GM23338 (cell line): Measurements from ENCODE around the gene PDSS2. TPM values are rescaled to one million over a fixed set of nuclear protein-coding genes. Genes with fewer than 3 reads are reported as not detected.
"Not testable (repeated sequence)": the region's sequence is repeated elsewhere in the genome, so short reads cannot be mapped to it uniquely, and the experiment has no call there.

Source experiments
- ATAC-seq: fragments of 200-7000 bp; cut with Tn5 transposase; 3 replicates; pipeline ENCODE4 v1.9.1; 2020
- DNase-seq: peaks from one replicate; pipeline ENCODE4 v3.0.0-alpha.2; 2015; ENCODE audit warnings: low spot score
- H2AFZ ChIP-seq: fragments of 200-600 bp; sonication (generic); 2 replicates; pipeline ENCODE4 v1.8.0; 2016; ENCODE audit warnings: antibody characterized with exemption, mild to moderate bottlenecking, moderate library complexity
- H3F3A ChIP-seq: fragments of 200-600 bp; sonication (generic); replicated peaks from 2 replicates; pipeline ENCODE4 v1.8.0; 2017; ENCODE audit warnings: antibody characterized with exemption, mixed run types, low read depth
- H3K27ac ChIP-seq: fragments of 200-600 bp; sonication (generic); 2 replicates; pipeline ENCODE4 v1.6.1; 2016; ENCODE audit warnings: low read depth
- H3K27me3 ChIP-seq: fragments of 200-600 bp; sonication (generic); 2 replicates; pipeline ENCODE4 v1.8.0; 2016; ENCODE audit warnings: mild to moderate bottlenecking, mixed run types, moderate library complexity; ENCODE audit not compliant: insufficient read depth
- H3K36me3 ChIP-seq: fragments of 200-600 bp; sonication (generic); 2 replicates; pipeline ENCODE4 v1.8.0; 2016; ENCODE audit warnings: mild to moderate bottlenecking; ENCODE audit not compliant: insufficient read depth
- H3K4me1 ChIP-seq: fragments of 200-600 bp; sonication (generic); 2 replicates; pipeline ENCODE4 v1.8.0; 2016; ENCODE audit warnings: mild to moderate bottlenecking, moderate library complexity; ENCODE audit not compliant: insufficient read depth
- H3K4me2 ChIP-seq: fragments of 200-600 bp; sonication (generic); 2 replicates; pipeline ENCODE4 v1.7.1; 2017; ENCODE audit warnings: mixed run types
- H3K4me3 ChIP-seq: fragments of 200-600 bp; sonication (generic); 2 replicates; pipeline ENCODE4 v1.6.1; 2016; ENCODE audit warnings: mixed run types
- H3K79me2 ChIP-seq: fragments of 200-600 bp; sonication (generic); replicated peaks from 2 replicates; pipeline ENCODE4 v1.8.0; 2017; ENCODE audit warnings: mild to moderate bottlenecking; ENCODE audit not compliant: insufficient read depth
- H3K9me2 ChIP-seq: fragments of 200-600 bp; sonication (generic); 2 replicates; pipeline ENCODE4 v1.8.0; 2017; ENCODE audit not compliant: insufficient read depth
- H4K20me1 ChIP-seq: fragments of 200-600 bp; sonication (generic); replicated peaks from 2 replicates; pipeline ENCODE4 v1.8.0; 2017; ENCODE audit warnings: mild to moderate bottlenecking; ENCODE audit not compliant: insufficient read depth
- H3K27ac Mint-ChIP-seq: 2 replicates; pipeline ENCODE4 v1.8.0; 2020; ENCODE audit warnings: inconsistent platforms, mild to moderate bottlenecking, moderate library complexity, mixed read lengths
- H3K27me3 Mint-ChIP-seq: 3 replicates; pipeline ENCODE4 v1.8.0; 2022; ENCODE audit warnings: low read depth, mild to moderate bottlenecking, moderate library complexity, mixed read lengths, inconsistent platforms; ENCODE audit not compliant: insufficient read depth, poor library complexity
- H3K36me3 Mint-ChIP-seq: 3 replicates; pipeline ENCODE4 v1.8.0; 2021; ENCODE audit warnings: low read depth, mild to moderate bottlenecking, inconsistent platforms, moderate library complexity, mixed read lengths
- H3K4me1 Mint-ChIP-seq: 3 replicates; pipeline ENCODE4 v1.8.0; 2020; ENCODE audit warnings: mild to moderate bottlenecking, inconsistent platforms, mixed read lengths
- H3K4me3 Mint-ChIP-seq: 3 replicates; pipeline ENCODE4 v1.8.0; 2021; ENCODE audit warnings: moderate library complexity, mild to moderate bottlenecking, inconsistent platforms, mixed read lengths
- H3K9me3 Mint-ChIP-seq: 3 replicates; pipeline ENCODE4 v1.8.0; 2020; ENCODE audit warnings: moderate library complexity, mild to moderate bottlenecking, inconsistent platforms, mixed read lengths
- CREB1 ChIP-seq: fragments of 250-450 bp; sonication (Bioruptor Pico); IDR thresholded peaks from 2 replicates; pipeline ENCODE4 v1.5.0; 2020; ENCODE audit warnings: low read depth, mild to moderate bottlenecking, moderate library complexity
- JUNB ChIP-seq: IDR thresholded peaks from one replicate; pipeline ENCODE4 v1.6.1; 2016; ENCODE audit warnings: antibody characterized with exemption; ENCODE audit not compliant: unreplicated experiment
- NANOG ChIP-seq: IDR thresholded peaks from 2 replicates; pipeline ENCODE4 v1.6.1; 2016; ENCODE audit warnings: antibody characterized with exemption, borderline replicate concordance
- POLR2AphosphoS5 ChIP-seq: IDR thresholded peaks from 2 replicates; pipeline ENCODE4 v1.6.1; 2016; ENCODE audit warnings: antibody characterized with exemption, low read depth
- ZNF114 ChIP-seq: fragments of 250-450 bp; sonication (Bioruptor Pico); IDR thresholded peaks from 2 replicates; pipeline ENCODE4 v1.5.0; 2020; ENCODE audit warnings: mild to moderate bottlenecking, moderate library complexity
- ZNF462 ChIP-seq: fragments of 250-450 bp; sonication (Bioruptor Pico); IDR thresholded peaks from 2 replicates; pipeline ENCODE4 v1.5.0; 2020; ENCODE audit warnings: mild to moderate bottlenecking, moderate library complexity
- polyA plus RNA-seq: library from polyadenylated mRNA; unstranded; fragments of >200 nt; fragmentation: Nextera tagmentation; extraction: Ambion mirVana; gene quantifications from 2 replicates; pipeline ENCODE4 v1.2.1, GENCODE V29; 2016
- total RNA-seq: library from RNA; depleted of rRNA; stranded (reverse); fragments of >200 nt; shearing (Covaris generic); gene quantifications from 2 replicates; pipeline ENCODE4 v1.2.3, GENCODE V29; 2014
- TF ChIP-seq, protein P1 (sequence below): IDR thresholded peaks from one replicate; pipeline ENCODE4 v1.6.1; 2018; ENCODE audit warnings: antibody characterized with exemption; ENCODE audit not compliant: unreplicated experiment

PDSS2 gene
- total and polyA plus RNA-seq, 2 experiments from 2014 or later, result 7.3 to 16.7 TPM

GRCh38 chr6:107434812-107435211 is 24.6 kb downstream of the PDSS2 start:
- H3K79me2 ChIP-seq, result peaks cover 44% of the 10 kb centered on the region
- no peak for ATAC-seq
- no peaks in the 10 kb centered on the region for H3K9me2 ChIP-seq
- Mint-ChIP-seq H3K4me1 (no peaks in the 10 kb centered on the region), H3K27ac (no peak overlapping the region), H3K9me3 (no peaks in the 10 kb centered on the region), H3K4me3 (no peak overlapping the region), H3K27me3 (no peaks in the 10 kb centered on the region), H3K36me3 (no peaks in the 10 kb centered on the region)
- no peaks in the 10 kb centered on the region for H3K4me1 ChIP-seq
- no peak overlapping the region for H3K4me2 ChIP-seq
- H3F3A ChIP-seq, result no peaks in the 10 kb centered on the region
- no peak overlapping the region for H3K27ac ChIP-seq
- no peaks in the 10 kb centered on the region for H3K27me3 ChIP-seq
- H4K20me1 ChIP-seq, result no peaks in the 10 kb centered on the region; the same call in 1 of the 2 replicates
- H3K36me3 ChIP-seq, result no peaks in the 10 kb centered on the region
- no peak for TF ChIP-seq NANOG
- no peak for DNase-seq
- no peak overlapping the region for H3K4me3 ChIP-seq
- no peak overlapping the region for H2AFZ ChIP-seq

DNA sequence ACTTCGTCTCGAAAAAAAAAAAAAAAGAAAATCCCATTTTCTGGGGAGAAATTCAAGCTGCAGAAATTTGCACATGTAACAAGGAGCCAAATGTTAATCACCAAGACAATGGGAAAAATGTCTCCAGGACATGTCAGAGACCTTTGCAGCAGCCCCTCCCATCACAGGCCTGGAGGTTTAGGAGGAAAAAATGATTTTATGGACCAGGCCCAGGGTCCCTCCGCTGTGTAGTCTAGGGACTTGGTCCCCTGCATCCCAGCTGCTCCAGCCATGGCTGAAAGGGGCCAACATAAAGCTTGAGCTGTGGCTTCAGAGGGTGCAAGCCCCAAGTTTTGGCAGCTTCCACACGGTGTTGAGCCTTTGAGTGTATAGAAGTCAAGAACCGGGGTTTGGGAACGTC is 33.4 kb downstream of the PDSS2 start:
- H3K27ac ChIP-seq, H3K4me3 Mint-ChIP-seq, DNase-seq, H2AFZ ChIP-seq, H3K27me3 Mint-ChIP-seq, ATAC-seq, H3K4me2 ChIP-seq, H3K4me3 ChIP-seq, H3K9me2 ChIP-seq, H3K27me3 ChIP-seq, H3K4me1 ChIP-seq, H3F3A ChIP-seq, H3K27ac Mint-ChIP-seq, H3K4me1 Mint-ChIP-seq, H4K20me1 ChIP-seq: not testable (repeated sequence)
- peaks cover 50% of the 10 kb centered on the region for H3K36me3 Mint-ChIP-seq
- H3K9me3 Mint-ChIP-seq, result peaks cover 43% of the 10 kb centered on the region
- H3K79me2 ChIP-seq, result peaks cover 45% of the 10 kb centered on the region
- H3K36me3 ChIP-seq, result peaks cover 16% of the 10 kb centered on the region; the same call in 1 of the 2 replicates

DNA sequence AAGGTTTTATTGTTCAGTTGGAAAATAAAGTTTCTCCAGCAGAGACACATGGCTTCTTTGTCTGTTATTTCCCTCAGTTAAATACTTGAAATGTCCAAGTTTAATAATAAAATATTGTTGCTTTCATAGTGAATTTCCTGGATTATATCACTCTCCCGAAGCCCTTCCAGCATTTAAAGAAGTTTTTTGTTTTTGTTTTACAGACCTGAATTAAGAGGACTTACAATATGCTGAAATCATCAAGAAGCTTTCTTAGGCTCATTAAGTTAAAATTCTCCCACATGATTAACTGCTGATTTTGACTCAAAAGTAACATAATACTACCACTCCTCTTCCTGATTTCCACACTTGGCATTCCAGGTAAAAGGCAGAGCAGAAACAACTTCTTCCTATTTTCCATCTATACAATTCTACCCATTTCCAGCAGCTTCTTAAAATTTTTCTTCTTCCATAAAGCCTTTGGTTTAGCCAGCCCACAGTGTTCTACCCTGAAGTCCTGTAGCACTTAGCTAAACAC is 35.8 kb downstream of the PDSS2 start:
- peaks cover 2% of the 10 kb centered on the region; the same call in 1 of the 2 replicates for H4K20me1 ChIP-seq
- Mint-ChIP-seq H3K27me3 (no peaks in the 10 kb centered on the region), H3K36me3 (peaks cover 42% of the 10 kb centered on the region), H3K27ac (0 out of 2 replicates have a peak overlapping the region, but pooled peaks have one; percentile 25), H3K9me3 (peaks cover 39% of the 10 kb centered on the region), H3K4me3 (no peak overlapping the region), H3K4me1 (peaks cover 14% of the 10 kb centered on the region; the same call in 2 of the 3 replicates)
- DNase-seq (no peak), ATAC-seq (no peak)
- no peaks in the 10 kb centered on the region for H3K27me3 ChIP-seq
- peaks cover 12% of the 10 kb centered on the region for H3K4me1 ChIP-seq
- H3K9me2 ChIP-seq, result no peaks in the 10 kb centered on the region
- peaks cover 45% of the 10 kb centered on the region for H3K79me2 ChIP-seq
- H3K4me3 ChIP-seq, result no peak overlapping the region
- peaks cover 16% of the 10 kb centered on the region; the same call in 1 of the 2 replicates for H3K36me3 ChIP-seq
- no peak overlapping the region for H3K27ac ChIP-seq
- H3F3A ChIP-seq, result no peaks in the 10 kb centered on the region
- no peak overlapping the region for H2AFZ ChIP-seq
- H3K4me2 ChIP-seq, result no peak overlapping the region
- TF ChIP-seq CREB1 (CRISPR knock-in tag) (no peak), POLR2AphosphoS5 (no peak), ZNF114 (CRISPR knock-in tag) (no peak), NANOG (no peak), JUNB (no peak), ZNF462 (no peak)
- TF ChIP-seq, protein P1, sequence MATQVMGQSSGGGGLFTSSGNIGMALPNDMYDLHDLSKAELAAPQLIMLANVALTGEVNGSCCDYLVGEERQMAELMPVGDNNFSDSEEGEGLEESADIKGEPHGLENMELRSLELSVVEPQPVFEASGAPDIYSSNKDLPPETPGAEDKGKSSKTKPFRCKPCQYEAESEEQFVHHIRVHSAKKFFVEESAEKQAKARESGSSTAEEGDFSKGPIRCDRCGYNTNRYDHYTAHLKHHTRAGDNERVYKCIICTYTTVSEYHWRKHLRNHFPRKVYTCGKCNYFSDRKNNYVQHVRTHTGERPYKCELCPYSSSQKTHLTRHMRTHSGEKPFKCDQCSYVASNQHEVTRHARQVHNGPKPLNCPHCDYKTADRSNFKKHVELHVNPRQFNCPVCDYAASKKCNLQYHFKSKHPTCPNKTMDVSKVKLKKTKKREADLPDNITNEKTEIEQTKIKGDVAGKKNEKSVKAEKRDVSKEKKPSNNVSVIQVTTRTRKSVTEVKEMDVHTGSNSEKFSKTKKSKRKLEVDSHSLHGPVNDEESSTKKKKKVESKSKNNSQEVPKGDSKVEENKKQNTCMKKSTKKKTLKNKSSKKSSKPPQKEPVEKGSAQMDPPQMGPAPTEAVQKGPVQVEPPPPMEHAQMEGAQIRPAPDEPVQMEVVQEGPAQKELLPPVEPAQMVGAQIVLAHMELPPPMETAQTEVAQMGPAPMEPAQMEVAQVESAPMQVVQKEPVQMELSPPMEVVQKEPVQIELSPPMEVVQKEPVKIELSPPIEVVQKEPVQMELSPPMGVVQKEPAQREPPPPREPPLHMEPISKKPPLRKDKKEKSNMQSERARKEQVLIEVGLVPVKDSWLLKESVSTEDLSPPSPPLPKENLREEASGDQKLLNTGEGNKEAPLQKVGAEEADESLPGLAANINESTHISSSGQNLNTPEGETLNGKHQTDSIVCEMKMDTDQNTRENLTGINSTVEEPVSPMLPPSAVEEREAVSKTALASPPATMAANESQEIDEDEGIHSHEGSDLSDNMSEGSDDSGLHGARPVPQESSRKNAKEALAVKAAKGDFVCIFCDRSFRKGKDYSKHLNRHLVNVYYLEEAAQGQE, result no peak
